ENCODE data around the gene OSBPL2. TPM values are rescaled to one million over a fixed set of nuclear protein-coding genes. Genes with fewer than 3 reads are reported as not detected.

Gene OSBPL2
- total RNA-seq, 1 experiment from 2014 or later, result 36.9 TPM

GRCh38 chr20:62246872-62247652 lies 8.7 kb downstream of the OSBPL2 start:
- peaks cover 16% of the 10 kb centered on the region; the same call in 1 of the 2 replicates for H3K79me2 ChIP-seq (ENCODE audit: insufficient read depth, low read length)
- no peak for TF ChIP-seq RAD21 (IDR thresholded peaks at IDR 0.05; ENCODE audit: low read depth)
- no peak for TF ChIP-seq ZBTB33 (IDR thresholded peaks at IDR 0.05; ENCODE audit: extremely low read depth, insufficient replicate concordance, low read length)
- no peak for TF ChIP-seq POLR2AphosphoS5 (IDR thresholded peaks at IDR 0.05; ENCODE audit: low read depth, low read length)
- TF ChIP-seq SRF (IDR thresholded peaks at IDR 0.05; ENCODE audit: low read depth), result no peak
- no peak for TF ChIP-seq CEBPB (IDR thresholded peaks at IDR 0.05; ENCODE audit: low read depth)
- TF ChIP-seq REST (IDR thresholded peaks at IDR 0.05; ENCODE audit: low read depth), result no peak
- no peak for TF ChIP-seq POLR2A (IDR thresholded peaks at IDR 0.05; ENCODE audit: borderline replicate concordance, extremely low read depth, insufficient read depth, insufficient read length)
- no peak for TF ChIP-seq ZFX (IDR thresholded peaks at IDR 0.05)
- no peak for TF ChIP-seq EZH2 (IDR thresholded peaks at IDR 0.05)
- no peak for TF ChIP-seq EZH2phosphoT487 (IDR thresholded peaks at IDR 0.05; ENCODE audit: borderline replicate concordance)
- TF ChIP-seq FOSL1 (IDR thresholded peaks at IDR 0.05; ENCODE audit: low read depth), result no peak
- no peak for TF ChIP-seq YY1 (IDR thresholded peaks at IDR 0.05; ENCODE audit: extremely low read depth, insufficient replicate concordance, low read depth, low read length)
- no peaks in the 10 kb centered on the region for H3K9me3 ChIP-seq (ENCODE audit: control insufficient read depth in 1 of 2, insufficient read depth in 1 of 2, low read depth in 1 of 2, low read length in 2 of 2)
- H3K9ac ChIP-seq (ENCODE audit: low read length), result no peak overlapping the region
- H3K4me1 ChIP-seq (ENCODE audit: control insufficient read depth in 1 of 2, insufficient read depth in 2 of 2, low read length in 2 of 2), result peaks cover 0 to 3% of the 10 kb centered on the region in 2 experiments; a peak in 1 of 4 replicates
- RAD21 ChIA-PET (ENCODE audit: low non-redundant PET in 1 of 2, low total read pairs in 2 of 2, uncharacterized antibody in 2 of 2, unreplicated experiment in 2 of 2), result no interaction called here
- H3K27me3 ChIP-seq (ENCODE audit: insufficient read depth, low read length), result no peaks in the 10 kb centered on the region
- DNase-seq (ENCODE audit: low read depth, low spot score), result no peak
- H3K9me2 ChIP-seq (ENCODE audit: insufficient read depth), result no peaks in the 10 kb centered on the region
- POLR2A ChIA-PET, result no interaction called here
- no peaks in the 10 kb centered on the region for H4K20me1 ChIP-seq (ENCODE audit: insufficient read depth)
- H2AFZ ChIP-seq (ENCODE audit: low read depth, low read length, poor library complexity, severe bottlenecking), result no peak overlapping the region
- no TSS peak for BruUV-seq (replicated peaks)
- H3K4me3 ChIP-seq (replicated peaks in 1 of 2; ENCODE audit: low read depth in 1 of 2, low read length in 2 of 2), result no peak overlapping the region
- no peak overlapping the region for H3K4me2 ChIP-seq (ENCODE audit: low read length)
- intact Hi-C loops (cut with micrococcal nuclease), result no loop called here
- H3K36me3 ChIP-seq (ENCODE audit: control insufficient read depth in 1 of 2, insufficient read depth in 2 of 2, low read length in 2 of 2), result no peaks in the 10 kb centered on the region
- ATAC-seq, result no peak
- CTCF ChIA-PET, result no interaction called here
- H3K27ac ChIP-seq (ENCODE audit: low read depth, low read length), result no peak overlapping the region

Data from HCT116 (cell line).